ENCODE results near the gene FANCC.

FANCC gene, protein sequence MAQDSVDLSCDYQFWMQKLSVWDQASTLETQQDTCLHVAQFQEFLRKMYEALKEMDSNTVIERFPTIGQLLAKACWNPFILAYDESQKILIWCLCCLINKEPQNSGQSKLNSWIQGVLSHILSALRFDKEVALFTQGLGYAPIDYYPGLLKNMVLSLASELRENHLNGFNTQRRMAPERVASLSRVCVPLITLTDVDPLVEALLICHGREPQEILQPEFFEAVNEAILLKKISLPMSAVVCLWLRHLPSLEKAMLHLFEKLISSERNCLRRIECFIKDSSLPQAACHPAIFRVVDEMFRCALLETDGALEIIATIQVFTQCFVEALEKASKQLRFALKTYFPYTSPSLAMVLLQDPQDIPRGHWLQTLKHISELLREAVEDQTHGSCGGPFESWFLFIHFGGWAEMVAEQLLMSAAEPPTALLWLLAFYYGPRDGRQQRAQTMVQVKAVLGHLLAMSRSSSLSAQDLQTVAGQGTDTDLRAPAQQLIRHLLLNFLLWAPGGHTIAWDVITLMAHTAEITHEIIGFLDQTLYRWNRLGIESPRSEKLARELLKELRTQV

DNA sequence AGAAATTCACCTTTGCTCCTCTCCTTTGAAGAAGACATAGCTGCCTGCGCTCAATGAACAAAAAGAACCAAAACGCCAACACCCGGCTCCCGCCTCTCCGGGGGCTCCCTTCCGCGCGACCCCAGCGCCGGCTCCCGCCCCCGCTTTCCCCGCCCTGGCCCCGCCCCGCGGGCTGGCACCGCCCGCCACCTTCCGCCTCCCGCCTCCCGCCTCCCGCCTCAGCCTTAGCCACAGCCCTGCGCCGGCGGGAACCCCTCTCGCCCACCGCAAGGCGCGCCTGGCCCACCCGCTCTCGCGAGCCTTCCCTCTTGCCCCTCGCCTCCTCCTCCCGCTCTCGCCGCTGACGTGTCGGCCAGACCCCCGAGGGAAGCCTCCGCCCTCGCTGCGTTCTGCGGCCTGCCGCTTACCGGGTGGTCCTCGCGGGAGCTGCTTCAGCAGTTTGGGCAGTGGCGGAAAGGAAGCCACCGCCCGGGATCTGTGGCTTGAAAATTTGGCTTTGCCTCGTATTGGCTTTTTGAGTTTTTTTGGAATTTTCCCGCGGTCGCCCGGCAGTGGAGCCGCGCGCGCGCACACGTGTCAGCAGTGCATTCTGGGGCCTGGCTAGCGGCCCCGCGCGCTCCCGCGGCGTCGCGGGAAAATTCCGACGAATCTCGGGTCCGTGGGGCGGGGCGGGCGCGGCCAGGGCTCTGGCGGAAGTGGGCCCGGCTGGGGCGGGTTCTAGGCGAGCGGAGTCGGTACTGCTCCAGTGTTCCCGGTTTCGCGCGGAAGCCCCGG, at the start of gene FANCC:
Gene FANCC (minus strand): TSS at position 591 of the 774 bp plus-strand sequence. CDS start 68,418 bp downstream, outside the sequence.
- peak; percentile 85 to 86 for DNase-seq

DNA sequence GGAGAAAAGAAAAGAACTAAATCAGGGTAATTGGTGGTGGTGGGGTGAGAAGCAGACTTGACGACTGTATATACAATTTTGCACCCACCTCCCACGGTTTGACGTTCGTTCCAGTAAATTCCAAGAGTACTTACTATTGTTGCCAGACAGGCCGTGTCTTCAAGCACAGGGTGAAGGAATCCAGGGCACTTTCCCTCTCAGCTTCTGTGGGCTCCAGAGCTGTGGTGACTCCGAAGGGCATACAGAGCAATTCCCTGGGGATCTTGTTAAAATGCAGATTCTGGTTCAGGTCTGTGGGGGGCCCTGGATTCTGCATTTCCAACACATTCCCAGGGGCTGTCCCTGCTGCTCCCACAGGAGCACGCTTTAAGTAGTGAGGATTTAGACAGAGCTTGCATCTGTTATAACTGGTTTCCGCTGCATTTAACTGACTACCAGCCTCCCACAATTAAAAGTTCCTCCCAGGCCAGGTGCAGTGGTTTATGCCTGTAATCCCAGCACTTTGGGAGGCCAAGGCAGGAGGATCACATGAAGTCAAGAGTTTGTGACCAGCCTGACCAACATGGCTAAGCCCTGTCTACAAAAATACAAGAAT, 49.3 kb upstream of the FANCC start:
- DNase-seq, result no peak

DNA sequence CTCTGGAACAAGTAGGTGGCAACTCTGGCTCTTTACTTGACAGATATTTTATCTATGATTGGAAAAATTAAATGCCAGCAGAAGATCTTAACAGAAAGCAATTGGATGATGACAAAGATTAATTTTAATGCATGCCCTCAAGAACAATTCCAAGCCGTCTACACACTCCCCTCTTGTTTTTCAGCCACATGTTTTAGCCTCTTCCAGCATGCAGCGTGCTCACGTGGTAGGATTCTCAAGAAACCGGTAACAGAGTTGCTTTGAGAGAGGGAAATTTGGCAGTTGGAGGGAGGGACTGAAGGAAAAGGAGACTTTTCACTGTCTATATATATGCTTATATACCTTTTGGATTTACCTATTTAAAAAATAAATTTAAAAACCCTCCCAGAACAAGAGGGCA, 48.3 kb upstream of the FANCC start:
- DNase-seq, result no peak

DNA sequence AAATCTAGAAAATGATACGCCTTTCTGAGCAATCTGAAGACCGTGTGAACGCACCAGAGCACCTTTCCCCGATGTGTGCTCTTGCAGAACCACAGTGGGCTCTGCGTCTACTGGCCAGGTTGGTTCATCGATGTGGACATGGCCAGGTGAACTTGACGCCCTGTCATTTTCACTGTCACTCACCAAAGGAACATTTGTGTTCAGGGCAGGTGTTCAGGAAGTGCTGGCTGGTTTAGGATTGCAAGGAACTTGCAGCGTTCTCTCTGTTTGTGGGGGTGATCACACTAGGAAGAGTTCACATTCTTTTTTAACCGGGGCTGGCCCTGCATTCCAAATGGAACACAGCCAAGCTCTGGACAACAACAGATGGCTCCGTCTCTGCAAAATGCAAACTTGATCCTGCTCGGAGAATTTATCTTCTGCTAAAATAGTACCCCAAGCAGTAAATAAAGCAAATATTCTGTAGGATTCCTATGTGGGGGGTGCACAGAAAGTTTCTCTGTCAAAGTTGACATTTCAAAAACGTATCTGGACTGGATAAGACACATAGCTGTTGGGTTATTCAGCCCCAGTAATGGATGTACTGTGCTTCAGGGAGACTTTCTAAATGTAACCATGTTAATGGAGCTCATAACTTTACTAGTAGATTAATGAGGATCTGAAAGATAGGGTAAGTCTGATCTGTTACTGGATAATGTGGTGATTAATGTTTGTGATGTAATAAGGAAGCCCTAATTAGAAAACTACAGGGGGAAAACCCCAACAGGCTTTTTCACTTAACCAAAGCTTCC, 45.7 kb upstream of the FANCC start:
- DNase-seq, result no peak

DNA sequence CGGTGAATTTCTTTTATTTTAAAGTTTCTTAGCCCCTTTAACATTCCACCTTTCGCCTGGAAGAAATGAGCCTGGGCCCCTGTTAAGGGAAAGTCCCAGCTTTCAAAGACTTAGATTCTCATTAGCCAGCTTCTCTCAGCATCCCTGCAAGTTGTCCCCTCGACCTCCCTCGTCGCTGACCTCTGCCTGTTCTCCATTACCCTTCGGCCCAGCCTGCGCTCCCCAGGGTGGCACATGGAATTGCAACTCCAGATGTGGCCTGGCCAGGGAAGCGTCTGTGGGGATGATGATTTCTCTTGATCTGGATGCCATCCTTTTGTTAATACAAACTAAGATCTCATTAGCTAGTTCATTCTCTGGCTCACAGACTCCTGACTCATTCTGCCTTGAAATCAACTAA, 43.4 kb upstream of the FANCC start:
- no peak for DNase-seq

DNA sequence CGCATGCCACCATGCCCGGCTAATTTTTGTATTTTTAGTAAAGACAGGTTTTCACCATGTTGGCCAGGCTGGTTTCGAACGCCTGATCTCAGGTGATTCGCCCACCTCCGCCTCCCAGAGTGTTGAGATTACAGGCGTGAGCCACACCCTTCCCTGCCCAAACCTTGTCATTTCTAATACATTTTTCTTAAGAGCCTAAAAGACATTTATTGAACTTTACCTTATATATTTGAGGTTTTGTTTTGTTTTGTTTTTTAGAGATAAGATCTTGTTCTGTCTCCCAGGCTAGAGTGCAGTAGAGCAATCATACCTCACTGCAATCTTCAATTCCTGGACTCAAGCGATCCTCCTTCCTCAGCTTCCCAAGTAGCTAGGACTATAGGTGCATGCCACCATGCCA, 39.8 kb upstream of the FANCC start:
- DNase-seq, result no peak

DNA sequence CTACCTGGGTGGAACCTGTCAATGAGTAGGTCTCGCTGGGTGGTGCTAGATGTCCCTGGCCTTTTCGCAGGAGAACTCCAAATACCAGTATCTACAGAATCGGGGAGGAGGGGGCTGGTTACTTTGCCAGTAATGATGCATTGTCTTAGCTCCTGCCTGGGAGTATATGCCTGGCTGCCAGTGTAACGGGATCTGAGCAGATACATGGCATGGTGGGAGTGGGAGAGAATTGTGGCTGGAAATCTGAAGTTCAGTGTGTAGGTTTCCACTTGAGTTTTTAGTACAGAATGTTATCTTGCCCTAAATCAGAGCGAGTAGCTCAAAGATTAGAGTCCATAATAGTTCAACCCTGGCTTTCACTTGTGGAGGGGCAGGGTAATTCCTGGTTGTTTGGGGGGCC, 38.0 kb upstream of the FANCC start:
- no peak for DNase-seq

DNA sequence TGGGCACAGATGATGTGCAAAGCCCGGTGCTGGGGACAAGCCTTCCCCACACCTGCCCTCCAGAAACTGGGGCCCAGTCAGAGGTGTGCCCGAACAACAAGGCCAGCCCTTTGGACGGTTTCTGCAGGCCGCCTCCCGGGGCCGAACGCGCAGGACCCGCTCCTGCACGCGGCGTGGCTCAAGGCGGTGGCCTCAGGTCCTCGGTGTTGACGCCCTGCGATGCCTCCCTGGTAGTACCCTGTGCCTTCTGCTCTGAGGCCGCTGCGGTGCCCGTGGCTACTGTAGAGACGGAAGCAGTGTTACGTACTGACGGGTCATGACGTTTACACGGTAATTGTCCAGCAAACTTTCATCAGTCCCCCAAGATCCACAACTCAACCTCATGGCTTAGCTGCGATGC, 33.5 kb upstream of the FANCC start:
- no peak for DNase-seq

DNA sequence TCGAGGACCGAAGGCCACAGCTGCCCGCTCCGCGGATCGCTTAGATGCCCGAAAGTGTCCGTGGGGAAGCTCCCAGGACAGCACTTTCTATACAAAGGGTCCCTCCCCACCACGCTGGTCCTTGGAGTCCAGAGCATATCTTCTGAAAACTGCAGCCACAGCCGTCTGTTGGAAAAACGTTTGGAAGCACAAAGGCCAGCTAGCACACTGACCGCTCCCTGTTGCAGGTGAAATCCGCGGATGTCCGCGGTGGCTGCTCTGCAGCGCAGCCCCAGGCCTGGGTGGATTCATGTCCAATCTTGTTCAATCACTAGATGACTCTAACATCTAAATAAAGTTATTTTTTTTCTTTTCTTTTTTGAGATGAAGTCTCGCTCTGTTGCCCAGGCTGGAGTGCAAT, 32.8 kb upstream of the FANCC start:
- DNase-seq, result no peak

DNA sequence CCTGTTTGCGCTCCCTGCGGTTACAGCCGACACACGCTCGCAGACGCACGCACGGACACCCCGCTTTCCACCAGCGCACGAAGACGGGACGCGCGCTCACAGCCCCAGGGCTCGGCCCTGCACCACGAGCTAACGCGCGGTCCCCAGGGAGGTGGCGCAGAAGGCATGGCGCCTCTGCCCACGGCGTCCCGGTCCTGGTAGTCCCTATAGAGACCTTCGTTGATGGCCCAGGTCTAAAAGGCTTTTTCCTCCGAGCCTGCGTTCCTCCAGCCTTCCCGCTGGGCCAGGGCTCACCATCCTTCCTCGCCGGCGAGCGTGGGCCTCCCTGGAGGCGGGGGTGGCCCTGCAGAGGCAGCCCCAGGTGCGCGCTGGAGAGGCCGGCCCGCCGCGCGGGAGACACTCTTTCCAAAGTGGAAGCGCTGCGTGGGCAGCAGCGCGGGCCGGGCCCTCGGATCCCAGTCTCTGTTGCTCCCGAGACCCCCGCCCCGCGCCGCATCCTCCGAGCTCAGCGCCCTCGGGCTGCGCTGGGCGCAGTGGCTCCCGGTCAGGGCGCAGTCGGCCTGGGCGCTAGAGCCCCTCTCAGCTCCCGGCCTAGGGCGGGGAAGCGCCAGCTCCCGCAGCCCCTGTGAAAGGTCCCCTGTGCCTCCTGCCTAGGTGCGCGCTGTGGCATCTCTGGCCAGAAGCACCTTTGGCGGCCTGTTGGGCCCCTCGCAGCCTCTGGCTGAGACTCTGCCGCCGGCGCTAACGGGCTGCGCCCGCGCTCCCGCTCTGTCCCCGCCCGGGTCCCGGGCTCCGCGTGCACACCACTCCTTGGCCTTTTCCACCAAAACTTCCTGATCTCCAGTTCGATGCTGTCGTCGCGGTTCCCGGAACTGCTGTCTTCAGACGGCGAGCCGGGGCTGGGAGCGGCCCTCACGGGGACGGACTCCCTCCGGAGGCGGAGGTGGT, 31.9 kb upstream of the FANCC start:
- DNase-seq, result no peak

DNA sequence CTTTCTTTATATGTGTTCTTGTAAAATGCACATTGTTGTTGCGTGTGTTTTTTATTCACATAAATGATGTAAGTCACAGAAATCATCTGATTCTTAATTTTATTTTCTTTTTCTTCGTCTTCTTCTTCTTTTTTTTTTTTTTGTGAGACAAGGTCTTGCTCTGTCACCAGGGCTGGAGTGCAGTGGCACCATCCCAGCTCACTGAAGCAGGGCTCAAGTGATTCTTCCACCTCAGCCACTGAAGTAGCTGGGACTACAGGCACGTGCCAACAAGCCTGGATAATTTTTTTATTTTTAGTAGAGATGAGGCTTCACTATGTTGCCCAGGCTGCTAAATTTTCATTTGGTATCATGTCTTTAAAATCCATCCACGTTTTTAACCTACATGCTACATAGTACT, 28.5 kb upstream of the FANCC start:
- DNase-seq, result no peak

DNA sequence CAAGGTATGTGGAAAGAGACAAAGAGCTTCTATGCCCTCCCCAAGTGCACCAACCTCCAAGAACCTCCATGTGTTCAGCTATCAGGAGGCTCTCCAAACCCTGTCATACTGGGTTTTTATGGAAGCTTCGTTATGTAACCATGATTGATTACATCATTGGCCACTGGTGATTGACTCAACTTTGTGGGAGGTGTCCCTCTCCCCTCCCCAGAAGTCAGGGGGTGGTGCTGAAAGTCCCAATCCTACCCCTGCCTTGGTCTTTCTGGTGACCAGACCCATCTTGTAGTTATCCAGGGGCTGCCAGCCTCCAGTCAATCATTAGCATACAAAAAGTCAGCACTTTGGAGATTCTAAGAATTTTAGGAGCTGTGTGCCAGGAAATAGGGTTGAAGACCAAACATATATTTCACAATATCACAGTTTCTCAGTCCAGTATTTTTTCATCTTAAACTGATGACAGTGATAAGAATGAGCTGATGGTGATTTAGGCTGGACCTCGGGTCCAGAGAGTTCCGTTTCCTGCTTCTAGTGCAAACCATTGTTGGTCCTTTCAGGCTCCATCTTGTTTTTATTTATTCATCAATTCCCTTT, 27.3 kb upstream of the FANCC start:
- no peak for DNase-seq

DNA sequence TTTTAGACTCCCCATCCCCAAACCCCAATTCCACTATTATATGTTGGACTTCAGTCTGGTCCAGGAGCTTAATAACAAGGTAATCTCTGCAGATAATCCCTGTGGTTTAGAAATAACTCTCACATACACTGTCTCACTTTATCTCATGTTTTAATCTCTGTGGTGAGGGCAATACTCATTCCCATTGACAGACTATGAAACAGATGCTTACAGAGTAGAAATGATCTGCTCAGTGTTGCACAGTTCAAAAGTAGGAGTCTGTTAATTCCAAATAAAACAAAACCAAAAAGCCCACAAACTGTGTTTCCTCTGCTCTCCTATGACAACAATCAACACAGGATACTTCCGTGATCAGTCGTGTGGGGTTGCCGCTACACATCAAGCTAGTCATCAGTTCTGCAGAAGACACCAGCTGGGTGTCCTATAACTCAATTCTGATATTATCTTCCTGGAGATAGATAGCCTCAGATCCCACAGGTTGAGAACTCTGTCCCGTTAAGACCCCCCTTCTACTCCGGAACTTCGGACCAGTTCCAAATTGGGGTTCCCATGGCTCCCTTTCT, 26.3 kb upstream of the FANCC start:
- no peak for DNase-seq

DNA sequence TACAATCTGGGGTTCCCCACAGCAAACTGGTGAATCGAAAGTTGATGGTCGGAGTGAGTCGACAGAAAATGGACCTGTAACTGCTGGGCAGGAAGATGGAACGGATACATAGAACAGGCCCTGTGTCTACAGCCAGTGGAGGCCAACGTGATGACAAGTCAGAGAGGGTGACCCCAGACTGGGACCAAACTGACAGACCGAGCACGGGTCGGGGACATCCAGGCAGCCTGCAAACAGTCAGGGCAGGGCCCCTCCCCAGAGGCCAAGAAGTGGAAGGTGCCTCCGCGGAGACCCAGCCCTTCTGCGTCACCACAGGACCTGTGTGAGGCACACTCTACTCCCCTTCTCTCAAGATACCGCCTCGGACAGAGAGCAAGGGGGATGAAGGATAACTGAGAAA, 25.1 kb upstream of the FANCC start:
- DNase-seq, result no peak

DNA sequence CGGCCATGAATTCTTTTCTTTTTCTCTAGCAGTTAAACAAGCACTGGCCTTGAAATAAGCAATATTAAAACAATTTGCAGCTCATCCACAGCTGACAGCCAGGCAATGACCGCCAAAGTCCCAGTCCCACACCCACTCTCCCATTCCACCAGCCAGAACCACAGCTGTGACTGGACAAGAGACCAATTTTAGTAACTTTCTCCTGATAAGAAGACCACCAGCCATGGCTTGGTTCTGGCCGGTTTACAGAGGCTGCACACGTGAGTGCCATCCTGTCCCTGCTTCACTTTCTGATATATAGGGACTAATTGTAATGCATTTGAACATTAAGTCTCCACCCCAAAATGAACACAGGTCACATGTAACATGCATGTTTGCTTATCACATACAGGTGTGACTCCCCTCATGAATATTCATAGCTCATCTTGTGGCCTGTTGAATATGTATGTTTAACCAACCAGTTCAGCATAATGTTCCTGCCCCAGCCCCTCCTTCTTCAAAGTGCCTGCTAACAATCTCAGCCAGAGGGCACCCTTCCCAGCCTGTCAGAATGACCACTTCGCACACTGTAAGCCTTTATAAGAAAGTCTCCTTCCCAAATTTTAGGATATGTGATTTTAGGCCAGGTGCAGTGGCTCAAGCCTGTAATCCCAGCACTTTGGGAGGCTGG, 23.9 kb upstream of the FANCC start:
- no peak for DNase-seq

DNA sequence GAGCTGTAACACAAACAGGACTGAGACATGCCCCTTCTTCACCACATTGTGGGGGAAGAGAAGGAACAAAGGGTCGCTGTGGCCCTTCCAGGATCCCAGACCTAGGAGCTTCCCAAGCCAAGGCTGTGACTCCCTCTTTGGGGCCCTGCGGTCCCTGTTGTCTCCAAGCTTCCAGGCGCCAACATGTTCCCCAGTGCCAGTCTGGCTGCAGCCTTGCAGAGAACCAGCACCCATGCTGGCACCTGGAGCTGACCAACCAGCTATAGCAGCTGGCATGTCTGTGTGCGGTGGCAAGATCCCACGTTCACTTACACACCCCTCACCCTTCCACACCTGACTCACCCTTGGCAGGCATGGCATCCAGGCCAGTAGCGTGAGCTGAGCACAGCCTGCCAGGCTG, 20.7 kb upstream of the FANCC start:
- no peak for DNase-seq

DNA sequence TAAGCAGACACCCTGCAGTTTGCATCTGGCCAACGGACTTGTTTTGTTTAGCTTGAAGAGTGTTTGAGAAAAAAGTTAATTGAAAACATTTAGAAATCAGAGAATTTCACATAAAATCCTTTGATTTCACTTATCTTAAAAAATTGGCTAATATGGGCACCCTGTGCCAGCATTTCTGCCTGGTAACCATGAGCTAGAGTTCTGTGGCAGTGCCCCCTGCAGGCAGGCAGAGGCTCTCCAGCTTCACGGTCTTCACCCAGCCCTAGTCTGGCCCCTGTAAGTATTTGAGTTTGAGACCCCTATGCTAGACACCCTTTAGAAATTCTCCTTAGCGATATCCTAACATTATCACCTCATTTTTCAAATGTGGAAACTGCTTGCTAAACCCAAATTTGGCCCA, 18.8 kb upstream of the FANCC start:
- DNase-seq, result peak; percentile 18 to 22

DNA sequence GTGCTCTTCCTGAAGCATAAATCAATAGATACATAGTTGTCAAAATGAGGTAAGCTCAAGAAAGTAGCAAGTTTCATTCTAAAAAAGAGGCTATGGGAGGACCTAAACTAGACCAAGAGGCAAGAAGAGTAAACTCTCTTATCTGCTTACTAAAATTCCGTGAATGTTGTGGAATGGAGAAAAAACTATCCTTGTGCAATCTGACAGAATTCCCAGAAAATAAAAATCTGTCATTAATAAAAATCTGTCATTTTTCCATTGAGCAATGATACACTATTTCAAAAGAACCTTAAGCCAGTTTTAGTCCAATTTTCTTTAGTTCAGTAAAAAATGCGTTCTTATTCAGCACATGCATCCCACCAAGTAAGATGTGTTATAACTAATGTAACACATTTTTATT, 15.9 kb upstream of the FANCC start:
- no peak for DNase-seq

DNA sequence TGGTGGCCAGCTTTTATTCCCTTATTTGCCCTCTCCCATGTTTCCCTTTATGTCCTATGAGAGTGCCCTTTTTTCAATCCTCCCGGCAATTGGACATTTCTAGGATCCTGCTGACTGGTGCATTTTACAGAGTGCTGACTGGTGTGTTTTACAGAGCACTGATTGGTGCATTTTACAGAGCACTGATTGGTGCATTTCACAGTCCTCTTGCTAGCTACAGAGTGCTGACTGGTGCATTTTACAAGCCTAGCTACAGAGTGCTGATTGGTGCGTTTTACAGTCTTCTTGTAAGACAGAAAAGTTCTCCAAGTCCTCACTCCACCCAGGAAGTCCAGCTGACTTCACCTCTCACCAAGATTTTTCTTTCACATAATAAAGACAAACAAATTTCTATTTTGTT, 15.4 kb upstream of the FANCC start:
- DNase-seq, result no peak

DNA sequence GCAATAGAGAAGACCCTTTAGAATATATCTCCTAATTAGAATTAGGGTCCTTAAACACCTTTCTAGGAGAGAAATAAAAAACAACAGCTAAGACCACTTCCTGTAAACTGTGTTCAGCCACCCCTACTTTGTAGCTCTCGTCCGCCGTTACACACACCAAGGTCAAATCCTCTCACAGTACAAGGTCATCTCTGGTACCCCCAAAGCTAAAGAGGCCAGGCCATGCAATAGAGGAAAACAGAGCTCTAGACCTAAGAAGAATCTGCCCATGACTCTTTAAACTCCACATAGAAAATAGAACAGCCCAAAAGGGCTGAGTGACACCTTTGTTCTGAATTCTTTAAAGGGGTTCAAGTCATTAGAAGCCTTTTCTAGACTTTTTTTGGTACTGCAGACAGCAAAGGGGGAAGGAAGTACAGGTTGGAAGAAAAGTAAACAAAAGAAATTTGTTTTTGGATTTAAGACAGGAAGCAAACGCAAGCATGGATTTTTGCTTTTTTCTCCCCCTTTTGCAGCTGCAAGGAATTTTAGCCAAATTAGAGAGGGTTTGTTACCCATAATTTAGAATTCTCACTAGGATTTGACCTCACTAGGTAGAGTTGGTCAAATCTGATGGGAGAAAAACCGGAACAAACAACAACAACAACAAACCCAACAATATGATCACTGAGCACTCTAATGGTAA, 13.4 kb upstream of the FANCC start:
- DNase-seq, result no peak
